Amniotic epithelial cell (primary cell): ENCODE data around the gene BAIAP2.

Experiments used
- DNase-seq: peaks from one replicate; pipeline ENCODE4 v3.0.0-alpha.2; 2010; ENCODE audit warnings: low read depth

Gene BAIAP2

DNA sequence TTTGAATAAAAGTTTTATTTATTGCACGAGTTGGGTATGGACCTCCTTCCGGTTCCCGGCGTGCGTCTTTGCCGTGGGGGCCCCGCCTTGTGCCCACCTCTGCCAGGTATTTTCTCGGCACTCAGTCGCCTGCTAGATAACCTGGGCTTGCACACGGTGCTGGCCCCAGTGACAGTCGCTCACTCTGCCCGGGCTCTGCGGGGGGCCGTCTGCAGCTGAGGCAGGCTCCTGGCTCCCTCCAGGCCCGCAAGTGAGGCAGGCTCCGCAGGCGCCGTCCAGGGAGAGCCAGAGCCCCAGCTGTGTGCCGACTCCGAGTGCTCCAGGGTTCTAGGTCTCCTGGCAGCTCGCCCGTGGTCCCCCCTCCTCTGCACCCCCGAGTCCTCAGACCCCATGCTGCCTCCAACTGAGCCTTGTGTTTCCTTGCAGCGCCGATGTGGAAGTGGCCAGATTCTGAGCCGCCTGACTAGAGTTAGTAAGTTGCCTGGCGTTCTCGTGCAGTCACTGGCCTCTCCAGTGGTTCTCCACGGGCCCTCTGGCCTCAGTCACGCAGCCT, 75.6 kb downstream of the BAIAP2 start:
- DNase-seq = no peak

DNA sequence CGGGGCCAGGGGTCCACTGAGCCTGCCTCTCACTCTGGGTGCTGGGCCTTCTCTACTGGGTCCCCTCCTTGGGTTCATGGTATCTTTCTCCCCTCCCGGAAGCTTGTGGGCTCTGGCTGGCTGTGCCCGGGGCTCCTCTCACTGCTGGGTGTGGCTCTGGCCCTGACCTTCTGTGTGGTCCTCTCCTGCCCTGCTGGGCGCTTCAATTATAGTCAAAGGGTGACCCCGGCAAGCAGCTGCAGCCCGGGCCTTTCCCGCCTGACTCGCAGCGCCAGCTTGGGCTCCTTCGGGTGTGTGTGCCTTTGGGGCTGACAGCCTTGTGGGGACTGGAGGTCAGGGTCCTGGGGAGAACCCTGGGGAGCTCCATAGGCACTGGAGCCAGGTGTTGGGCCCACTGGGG, 76.1 kb downstream of the BAIAP2 start:
- DNase-seq = no peak

DNA sequence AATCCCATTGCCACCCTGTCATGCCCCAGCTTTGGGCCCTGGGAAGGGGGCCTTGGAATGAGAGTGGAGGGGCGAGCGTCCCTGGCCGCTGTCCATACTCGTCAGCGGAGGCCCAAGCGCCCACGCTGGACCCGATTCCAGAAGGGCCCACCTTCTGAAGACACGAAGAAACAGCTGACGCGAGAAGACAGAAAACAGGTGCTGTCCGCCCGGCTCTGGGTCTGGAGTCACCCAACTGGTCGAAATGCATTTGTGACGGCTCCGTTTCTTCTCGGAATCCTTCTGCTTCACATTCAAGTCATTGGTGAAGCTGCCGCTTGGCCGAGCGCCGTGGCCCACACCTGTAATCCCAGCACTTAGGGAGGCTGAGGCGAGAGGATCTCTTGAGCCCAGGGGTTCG, 77.5 kb downstream of the BAIAP2 start:
- DNase-seq = no peak

DNA sequence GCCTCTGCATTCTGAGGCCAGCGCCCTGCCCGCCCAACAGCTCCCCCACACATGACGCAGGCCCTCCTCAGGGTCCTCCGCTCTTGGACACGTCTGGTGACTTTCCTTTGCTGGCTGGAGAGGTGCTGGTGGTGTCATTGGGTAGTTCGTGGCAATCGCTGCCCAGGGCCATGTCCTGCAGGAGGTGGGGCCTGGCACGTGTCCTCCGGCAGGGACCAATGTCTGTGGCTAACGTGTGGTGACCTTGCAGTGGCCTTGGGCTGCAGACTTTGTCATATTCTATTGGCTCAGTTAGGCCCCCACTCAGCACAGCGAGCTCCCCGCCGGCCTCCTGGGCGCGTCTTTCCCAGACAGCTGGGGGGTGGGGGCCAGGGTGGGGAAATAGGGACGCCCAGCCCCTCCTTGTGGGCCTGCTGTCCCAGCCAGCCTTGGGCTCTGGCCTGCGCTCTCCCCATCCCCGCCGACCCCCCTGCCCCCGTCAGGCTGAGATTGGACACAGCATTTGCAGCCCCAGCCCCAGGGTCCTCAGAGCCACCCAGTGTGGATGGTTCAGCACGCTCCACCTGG, 78.3 kb downstream of the BAIAP2 start:
- no peak for DNase-seq

DNA sequence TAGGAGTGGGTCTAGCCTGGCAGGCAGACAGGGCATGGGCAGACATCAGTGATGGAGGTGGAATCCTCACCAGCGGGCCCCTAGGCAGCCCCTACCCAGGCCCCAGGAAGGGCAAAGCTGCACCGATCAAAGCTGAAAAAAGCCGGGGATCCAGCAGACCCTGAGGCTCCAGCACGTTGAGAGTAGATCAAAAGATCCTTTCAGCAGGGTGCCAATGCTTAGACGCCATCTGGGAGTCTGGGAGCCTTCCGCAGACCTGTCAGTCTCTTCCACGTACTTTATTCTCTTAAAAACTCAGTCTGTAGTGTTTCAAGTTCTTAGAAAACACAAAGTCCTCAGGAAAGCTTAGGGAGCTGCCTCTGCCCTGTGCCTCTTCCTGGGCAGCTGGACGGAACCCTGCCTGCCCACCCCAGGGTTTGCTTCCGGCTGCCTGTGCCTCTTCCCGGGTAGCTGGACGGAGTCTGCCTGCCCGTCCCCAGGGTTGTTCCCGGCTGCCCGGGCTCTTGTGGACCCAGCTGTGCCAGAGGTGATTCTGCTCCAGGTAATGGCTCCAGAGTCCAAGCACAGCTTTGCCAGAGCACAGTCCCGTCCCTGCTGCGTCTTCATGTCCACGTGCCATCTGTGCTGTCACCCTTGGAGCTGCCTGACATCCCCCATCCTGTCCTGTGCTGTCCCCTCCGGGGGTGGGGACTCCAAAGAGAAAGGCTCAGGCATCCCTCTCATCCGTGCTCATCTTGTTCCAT, 79.6 kb downstream of the BAIAP2 start:
- no peak for DNase-seq

DNA sequence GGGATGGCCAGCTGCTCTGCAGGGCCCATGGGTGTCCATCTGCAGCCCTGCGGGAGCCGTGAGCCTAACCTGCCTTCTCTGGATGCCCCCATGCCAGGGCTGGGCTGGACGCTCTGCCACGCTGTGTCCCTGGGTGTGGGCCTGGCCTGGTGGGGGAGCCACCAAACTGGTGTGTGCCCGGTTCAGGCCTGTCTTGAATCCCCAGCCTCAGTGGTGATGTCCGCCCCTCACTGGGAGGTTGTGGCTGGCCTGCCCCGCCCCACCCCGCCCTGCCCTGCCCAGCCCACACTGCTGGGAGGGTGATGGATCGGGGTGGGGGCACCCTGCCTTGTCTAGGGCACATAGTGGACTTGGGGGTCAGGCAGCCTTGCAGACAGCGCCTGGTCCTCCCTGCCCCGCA, 80.3 kb downstream of the BAIAP2 start:
- no peak for DNase-seq

DNA sequence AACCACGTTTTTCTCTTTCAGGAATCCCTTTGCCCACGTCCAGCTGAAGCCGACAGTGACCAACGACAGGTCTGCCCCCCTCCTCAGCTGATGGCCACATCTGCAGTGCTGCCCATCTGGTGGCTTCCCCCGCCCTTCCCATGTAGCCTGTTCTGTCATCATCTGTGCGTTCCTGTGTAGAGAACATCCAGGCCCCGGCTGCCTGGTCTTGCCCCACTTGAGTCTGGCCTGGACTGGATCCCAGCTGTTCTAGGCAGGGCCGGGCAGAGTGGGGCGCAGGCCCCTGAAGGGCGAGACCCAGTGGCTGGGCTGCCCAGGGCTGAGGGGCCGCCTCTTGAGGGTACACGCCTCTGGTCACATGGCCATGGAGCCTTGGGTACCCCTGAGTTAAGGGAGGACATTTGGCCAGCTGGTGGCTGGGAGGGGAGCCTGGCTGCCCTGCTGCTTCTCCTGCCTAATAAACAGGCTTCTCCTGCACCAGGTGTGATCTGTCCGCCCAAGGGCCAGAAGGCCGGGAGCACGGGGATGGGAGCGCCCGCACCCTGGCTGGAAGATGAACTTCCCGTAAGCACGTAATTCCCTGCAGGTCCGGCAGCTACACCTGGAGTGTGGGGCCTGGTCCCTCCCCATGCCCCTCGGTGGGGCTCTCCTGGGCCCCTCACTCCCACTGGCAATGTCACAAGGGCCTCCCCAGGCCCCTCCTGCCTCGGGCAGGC, 81.0 kb downstream of the BAIAP2 start:
- no peak for DNase-seq

DNA sequence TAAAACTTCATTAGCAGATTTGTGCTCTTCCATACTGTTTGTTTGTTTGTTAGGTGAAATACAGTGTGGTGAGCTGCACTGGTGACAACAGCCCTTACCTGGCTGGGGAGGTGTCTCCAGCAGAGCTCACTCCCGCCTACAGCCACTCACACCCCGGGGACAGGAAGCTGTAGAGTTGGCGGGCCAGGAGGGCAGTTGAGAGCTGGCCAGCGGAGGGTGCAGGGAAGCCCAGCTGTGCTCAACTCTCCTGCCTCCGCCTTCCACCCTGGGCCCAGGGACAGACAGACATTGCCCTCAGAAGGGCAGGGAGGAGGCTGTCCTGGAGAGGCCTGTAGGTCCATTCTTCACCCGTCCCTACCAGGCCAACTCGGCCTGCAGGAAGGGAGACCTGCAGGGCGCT, 81.8 kb downstream of the BAIAP2 start:
- DNase-seq = no peak

DNA sequence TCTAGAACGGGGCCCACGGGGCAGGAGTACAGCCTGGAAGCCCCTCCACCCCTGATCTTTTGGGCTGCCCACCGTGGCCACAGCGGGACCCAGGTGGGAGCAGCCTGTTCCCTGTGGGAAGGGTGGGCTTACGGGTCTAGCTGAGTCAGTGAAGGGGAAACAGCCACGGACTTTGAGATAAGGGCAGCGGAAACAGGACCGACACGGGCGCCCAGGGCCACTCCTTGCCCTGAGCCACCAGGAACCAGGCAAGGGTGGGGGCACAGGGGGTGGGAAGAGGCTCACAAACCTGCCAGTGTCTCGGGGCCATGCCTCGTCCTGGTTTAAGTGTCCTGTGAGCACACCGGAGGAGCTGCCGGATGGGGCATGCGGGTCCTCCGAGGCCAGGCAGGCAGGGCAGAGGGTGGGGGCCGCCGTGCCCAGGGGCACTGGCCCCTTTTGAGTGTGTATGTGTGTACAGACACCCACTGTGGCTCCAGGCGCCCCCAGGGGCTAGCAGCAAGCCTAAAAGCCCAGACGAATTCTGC, 82.8 kb downstream of the BAIAP2 start:
- DNase-seq = no peak

DNA sequence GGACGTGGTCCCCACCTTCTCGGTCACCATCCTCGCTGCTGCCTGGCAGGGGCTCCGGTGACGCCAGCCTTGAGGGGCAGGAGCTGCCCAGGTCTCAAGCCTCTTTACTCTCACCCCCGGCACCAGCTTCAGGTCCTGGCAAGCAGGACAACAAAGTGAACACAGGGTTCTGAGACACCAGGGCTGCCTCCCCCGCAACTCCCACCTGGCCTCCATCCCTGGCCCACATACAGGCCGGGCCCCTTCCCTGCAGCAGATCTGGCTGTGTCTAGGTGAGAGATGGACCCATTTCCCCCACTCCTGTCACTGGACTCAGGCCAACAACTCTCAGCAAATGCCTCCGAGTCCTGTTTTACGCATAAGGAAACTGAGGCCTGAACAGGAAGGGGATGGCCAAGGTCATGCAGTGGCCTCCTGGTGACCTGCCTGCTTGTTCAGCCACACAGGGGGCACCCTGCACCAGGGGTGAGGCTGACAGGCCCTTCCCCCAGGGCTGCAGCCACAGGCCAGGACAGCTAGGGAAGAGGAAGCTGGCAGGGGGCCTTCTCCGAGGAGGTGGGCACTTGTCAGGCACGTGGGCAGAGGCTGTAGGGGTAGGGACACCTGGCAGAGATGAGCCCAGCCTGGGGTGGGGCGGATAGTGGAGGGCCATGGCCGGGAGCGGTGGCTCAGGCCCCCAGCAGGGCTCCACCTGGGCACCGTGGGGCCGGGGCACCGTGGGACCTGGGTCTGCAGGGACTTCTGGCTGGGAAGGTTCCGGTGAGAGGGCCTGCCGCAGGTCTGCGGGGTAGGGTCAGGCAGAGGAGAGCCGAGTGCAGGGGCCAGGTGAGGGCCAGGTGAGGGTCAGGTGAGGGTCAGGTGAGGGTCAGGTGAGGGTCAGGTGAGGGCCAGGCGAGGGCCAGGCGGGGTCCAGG, 83.6 kb downstream of the BAIAP2 start:
- no peak for DNase-seq

DNA sequence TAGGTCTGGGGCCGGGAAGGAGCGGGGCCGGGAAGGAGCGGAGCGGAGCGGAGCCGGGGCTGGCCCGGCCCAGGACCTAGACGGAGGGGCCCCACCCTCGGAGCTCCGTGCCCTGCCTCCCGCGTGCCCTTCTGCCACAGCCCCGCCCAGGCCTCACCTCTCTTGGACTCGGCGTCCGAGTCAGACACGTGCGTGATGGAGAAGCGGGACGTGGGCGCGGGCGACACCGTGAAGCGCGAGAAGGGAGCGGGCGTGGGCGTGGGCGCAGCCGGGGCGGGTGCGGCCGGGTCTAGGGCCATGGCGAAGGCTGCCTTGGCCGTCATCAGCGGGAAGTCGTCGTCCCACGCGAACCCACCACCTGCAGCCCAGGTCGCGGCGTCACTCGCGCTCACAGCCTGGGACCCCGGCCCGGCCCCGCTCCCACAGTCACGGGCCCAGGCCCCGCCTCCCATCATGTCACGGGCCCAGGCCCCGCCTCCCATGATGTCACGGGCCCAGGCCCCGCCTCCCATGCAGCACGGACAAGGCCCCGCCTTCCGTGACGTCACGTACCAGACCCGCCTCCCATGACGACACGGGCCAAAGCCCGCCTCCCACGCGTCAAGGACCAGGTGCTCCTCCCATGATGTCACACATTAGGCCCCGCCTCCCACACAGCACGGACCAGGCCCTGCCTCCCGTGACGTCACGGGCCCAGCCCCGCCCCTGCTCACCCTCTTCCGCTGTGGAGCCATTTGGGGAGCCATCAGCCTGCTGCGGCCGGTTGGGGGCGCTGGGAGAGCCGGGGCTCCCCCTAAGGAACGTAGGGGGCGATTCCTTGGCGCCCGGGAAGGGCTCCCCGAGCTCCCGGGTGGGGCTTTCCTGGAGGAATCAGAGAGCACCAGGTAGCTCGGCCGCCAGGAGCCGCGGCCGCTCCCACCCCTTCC, 84.5 kb downstream of the BAIAP2 start:
- DNase-seq = peak; percentile 94

DNA sequence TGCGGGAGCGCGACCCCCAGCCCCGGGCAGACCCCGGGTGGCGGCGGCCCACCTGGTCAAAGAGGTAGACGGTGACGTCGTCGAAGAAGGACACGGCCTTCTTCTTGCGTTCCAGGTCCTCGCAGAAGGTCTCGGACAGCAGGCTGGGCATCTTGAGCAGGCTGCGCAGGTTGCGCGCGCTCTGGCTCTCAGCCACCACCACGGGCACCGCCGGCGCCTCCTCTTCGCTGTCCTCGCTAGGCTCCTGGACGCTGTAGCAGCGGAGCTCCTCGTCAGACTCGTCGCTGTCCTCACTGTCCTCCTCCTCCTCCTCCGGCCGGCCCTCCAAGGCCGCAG, 85.2 kb downstream of the BAIAP2 start:
- DNase-seq = no peak

DNA sequence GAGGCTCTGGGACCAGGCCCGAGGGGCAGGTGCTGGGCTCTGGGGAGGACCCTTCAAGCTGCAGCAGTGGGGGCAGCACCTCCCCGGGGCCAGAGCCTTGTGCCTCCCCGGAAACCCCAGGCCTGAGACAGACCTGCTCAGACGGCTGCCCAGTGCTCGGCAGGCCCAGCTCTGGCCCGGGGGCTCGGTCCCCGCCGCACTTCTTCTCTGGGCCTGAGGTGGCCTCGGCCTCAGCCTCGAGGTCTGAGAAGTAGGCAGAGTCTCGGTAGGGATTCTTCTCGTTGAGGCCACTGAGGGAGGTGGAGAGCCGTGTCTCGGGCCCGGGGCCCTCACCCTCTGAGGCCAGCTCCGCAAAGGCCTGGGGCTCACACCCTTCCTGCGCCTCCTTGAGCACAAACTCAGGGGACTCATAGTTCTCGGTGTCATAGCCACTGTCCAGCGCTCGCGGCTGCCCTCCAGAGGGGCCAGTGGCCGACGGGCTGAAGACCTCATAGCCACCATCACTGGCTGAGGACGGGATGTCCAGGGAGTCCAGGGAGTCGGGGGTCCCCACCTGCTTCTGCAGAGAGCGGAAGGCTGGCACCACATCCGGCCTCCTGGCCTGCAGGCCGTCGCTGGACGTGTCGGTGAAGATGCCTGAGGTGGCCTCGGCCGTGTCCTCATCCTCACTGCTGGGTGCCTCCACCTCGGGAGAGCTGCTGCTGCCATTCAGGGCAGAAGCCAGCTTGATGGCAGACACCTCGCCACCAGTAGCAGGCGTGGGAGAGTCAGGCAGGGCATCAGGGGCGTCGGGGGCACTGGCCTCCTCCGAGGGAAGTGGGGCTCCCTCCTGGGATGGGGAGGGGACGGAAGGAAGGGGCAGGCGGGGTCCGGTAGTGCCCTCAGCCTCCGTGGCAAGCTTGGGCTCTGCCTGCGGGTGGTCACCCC, 86.0 kb downstream of the BAIAP2 start:
- no peak for DNase-seq

DNA sequence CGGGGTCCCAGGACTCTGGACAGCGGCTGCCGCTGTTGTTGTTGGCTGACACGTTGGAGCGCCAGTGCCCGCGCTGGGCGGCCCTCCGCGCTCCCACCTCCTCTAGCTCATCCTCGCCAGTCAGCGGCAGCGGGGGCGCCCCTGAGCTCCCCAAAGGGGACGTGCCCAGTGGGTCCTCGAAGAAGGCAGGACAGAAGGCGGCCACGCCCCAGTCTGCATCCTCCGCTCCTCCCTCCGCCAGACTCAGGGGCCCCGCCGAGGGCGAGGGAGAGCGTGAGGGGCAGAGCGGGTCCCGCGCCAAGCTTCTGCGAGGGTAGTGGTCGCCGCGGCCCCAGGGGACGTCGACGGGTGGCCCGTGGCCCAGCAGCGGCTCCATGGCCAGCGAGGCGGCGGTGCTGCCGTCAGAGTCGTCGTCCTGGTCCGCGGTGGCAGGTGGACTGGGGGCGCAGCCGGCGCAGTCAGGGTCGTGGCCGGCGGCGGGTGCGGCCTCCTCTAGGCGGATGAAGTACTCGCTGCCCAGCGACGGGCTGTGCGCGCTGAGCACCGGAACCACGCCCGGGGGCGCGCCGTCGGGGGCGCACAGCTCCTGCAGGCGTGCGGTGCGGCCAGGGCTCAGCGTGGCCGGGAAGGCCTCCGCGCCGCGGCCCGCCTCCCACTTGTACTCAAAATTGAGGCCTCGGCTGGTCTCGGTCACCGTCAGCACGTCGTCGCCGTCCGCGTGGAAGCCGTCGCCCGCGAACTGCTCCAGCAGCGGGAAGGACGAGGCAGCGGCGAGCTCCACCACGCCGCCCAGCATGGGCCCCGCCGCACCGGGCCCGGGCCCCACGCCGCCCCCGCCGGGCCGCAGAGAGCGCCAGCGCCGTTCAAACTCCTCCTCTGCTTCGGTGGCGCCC, 87.1 kb downstream of the BAIAP2 start:
- no peak for DNase-seq

DNA sequence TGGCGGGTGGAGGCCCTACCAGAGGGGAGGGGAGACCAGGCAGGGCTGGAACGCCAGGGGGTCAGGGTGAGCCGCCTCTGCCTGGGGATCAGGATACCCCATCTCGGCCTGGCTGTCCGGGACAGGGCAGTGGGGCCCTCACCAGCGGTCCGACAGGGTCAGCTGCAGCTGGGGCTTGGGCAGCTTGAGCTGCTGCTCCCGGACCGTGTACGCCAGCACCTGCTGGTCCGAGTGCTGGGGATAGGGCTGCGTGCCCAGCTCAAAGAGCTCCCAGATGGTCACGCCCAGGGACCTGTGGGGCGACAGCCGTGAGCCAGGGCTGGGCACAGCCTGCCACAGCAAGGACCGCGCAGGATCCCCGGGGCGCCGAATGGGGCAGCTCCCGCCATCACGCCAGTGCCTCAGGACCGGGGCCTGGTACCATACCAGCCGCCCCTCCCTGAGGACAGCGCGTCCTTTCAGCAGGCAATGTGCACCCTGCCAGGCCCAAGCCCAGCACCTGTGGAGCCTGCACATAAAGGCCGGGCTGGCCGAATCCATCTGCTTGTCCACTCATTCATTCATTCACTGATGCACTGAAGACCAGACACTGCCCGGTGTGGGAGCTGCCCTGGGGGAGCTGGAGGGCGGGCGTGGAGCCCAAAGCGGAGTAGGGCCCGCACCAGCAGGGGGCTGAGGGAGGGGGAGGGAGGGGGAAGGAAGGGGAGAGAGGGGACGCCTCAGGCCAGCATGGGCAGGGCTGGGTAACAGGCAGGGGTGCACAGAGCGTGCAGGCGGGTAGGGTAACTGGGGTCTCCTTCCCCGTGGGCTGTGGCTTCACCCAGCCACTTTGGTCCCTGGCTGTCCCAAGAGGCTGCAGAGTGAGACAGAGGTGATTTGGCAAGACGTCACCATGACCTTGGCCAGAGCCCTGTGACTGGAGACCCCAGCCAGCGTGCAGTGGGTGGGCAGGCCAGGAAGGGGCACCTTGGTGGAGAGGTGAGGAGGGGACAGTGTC, 88.4 kb downstream of the BAIAP2 start:
- no peak for DNase-seq

DNA sequence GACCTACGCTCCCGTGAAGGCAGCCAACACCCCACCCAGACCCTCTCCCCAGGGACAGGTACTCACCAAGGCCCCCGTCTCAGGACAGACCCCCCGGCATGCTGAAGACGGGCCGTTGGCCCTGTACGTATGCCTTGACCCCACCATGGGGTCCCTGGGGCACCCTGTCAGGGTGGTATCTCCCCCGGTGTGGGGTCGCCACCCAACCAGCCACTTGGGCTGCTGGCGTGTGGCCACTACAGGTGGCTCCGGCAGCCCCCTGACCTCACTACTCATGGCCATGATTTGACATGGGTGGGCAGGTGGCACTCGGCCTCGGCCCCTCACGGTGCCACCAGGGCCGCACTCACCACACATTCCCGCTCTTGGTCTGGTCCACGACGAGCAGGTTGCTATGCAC, 89.4 kb downstream of the BAIAP2 start:
- no peak for DNase-seq

DNA sequence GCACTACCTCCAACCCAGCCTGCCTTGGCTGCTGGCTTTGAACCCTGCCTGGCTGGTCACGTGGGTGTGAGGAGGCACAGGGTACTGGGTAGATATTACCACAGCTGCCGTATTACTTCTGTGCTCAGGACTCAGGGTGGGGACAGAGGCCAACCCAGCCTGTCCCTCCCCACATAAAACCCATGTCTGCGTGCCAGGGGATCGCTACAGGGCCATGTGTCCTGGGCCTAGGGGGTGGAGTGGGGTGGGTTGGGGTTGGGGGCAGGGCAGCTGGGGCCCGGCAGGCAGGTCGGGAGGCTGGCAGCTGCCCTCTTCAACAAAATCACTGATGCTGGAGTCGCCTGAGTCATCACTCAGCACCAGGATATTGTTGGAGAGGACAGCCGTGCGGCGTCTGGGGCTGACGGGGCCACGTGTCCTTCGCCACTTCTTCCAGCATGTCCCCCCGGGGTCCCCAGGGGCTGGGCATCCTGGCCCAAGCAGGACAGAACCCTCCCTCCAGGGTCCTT, 90.7 kb downstream of the BAIAP2 start:
- no peak for DNase-seq
